GM12873 (cell line): ENCODE measurements around the gene ELK3.

Experiments
- CTCF ChIP-seq: IDR thresholded peaks from 2 replicates; pipeline ENCODE4 v1.5.1; 2012; ENCODE audit warnings: low read depth, mild to moderate bottlenecking, moderate library complexity, low read length, control low read depth; ENCODE audit not compliant: insufficient read depth; ENCODE audit errors: missing control alignments

The ELK3 gene

GRCh38 chr12:96187956-96188355 is 6.2 kb upstream of the ELK3 start:
- no peak for TF ChIP-seq CTCF

- TF ChIP-seq CTCF, result no peak
Measured at GRCh38 chr12:96189781-96190180, 4.4 kb upstream of the ELK3 start.

GRCh38 chr12:96190413-96191108 is 3.6 kb upstream of the ELK3 start:
- TF ChIP-seq CTCF, result no peak

GRCh38 chr12:96192926-96193573 is 1.1 kb upstream of the ELK3 start:
- TF ChIP-seq CTCF, result no peak

GRCh38 chr12:96194576-96194889 is 358 bp downstream of the ELK3 start:
- no peak for TF ChIP-seq CTCF

- no peak for TF ChIP-seq CTCF
Measured at GRCh38 chr12:96194971-96195844, 1.0 kb downstream of the ELK3 start.

- no peak for TF ChIP-seq CTCF
Measured at GRCh38 chr12:96195845-96196451, 1.8 kb downstream of the ELK3 start.
